ENCODE results near the gene LMAN1.

The LMAN1 gene

GRCh38 chr18:59340817-59341216 is 18.2 kb downstream of the LMAN1 start:
- Mint-ChIP-seq H3K36me3 (peaks cover 100% of the 10 kb centered on the region), H3K27me3 (no peaks in the 10 kb centered on the region), H3K9me3 (peaks cover 29% of the 10 kb centered on the region), H3K4me1 (peaks cover 5% of the 10 kb centered on the region), H3K27ac (no peak overlapping the region), H3K4me3 (no peak overlapping the region)
- no peak for ATAC-seq

GRCh38 chr18:59340312-59340711 is 18.8 kb downstream of the LMAN1 start:
- no peak overlapping the region for H3K27ac Mint-ChIP-seq
- peaks cover 29% of the 10 kb centered on the region for H3K9me3 Mint-ChIP-seq
- H3K27me3 Mint-ChIP-seq = no peaks in the 10 kb centered on the region
- peaks cover 100% of the 10 kb centered on the region for H3K36me3 Mint-ChIP-seq
- no peak for ATAC-seq
- H3K4me3 Mint-ChIP-seq = no peak overlapping the region
- peaks cover 5% of the 10 kb centered on the region for H3K4me1 Mint-ChIP-seq

GRCh38 chr18:59332986-59333385 is 26.1 kb downstream of the LMAN1 start:
- H3K4me1 Mint-ChIP-seq = no peaks in the 10 kb centered on the region
- peaks cover 68% of the 10 kb centered on the region for H3K36me3 Mint-ChIP-seq
- H3K4me3 Mint-ChIP-seq = no peak overlapping the region
- H3K9me3 Mint-ChIP-seq = no peaks in the 10 kb centered on the region
- H3K27ac Mint-ChIP-seq = no peak overlapping the region
- no peaks in the 10 kb centered on the region for H3K27me3 Mint-ChIP-seq
- no peak for ATAC-seq

GRCh38 chr18:59328683-59329082 is 30.4 kb downstream of the LMAN1 start:
- Mint-ChIP-seq H3K27me3 (no peaks in the 10 kb centered on the region), H3K9me3 (no peaks in the 10 kb centered on the region), H3K4me1 (no peaks in the 10 kb centered on the region), H3K27ac (no peak overlapping the region), H3K4me3 (no peak overlapping the region), H3K36me3 (peaks cover 49% of the 10 kb centered on the region)
- no peak for ATAC-seq

GRCh38 chr18:59325965-59326364 is 33.1 kb downstream of the LMAN1 start:
- Mint-ChIP-seq H3K36me3 (peaks cover 34% of the 10 kb centered on the region), H3K4me1 (no peaks in the 10 kb centered on the region), H3K4me3 (no peak overlapping the region), H3K27ac (no peak overlapping the region), H3K9me3 (no peaks in the 10 kb centered on the region), H3K27me3 (no peaks in the 10 kb centered on the region)
- ATAC-seq = no peak

GRCh38 chr18:59324623-59324971 is 34.5 kb downstream of the LMAN1 start:
- Mint-ChIP-seq H3K36me3 (peaks cover 34% of the 10 kb centered on the region), H3K27me3 (no peaks in the 10 kb centered on the region), H3K9me3 (no peaks in the 10 kb centered on the region), H3K4me3 (no peak overlapping the region), H3K27ac (no peak overlapping the region), H3K4me1 (no peaks in the 10 kb centered on the region)
- no peak for ATAC-seq

GRCh38 chr18:59323931-59324622 is 35.0 kb downstream of the LMAN1 start:
- Mint-ChIP-seq H3K4me3 (no peak overlapping the region), H3K9me3 (no peaks in the 10 kb centered on the region), H3K27ac (no peak overlapping the region), H3K27me3 (no peaks in the 10 kb centered on the region), H3K4me1 (no peaks in the 10 kb centered on the region), H3K36me3 (peaks cover 31% of the 10 kb centered on the region)
- ATAC-seq = no peak

- no peak for ATAC-seq
- H3K9me3 Mint-ChIP-seq = no peaks in the 10 kb centered on the region
- no peaks in the 10 kb centered on the region for H3K4me1 Mint-ChIP-seq
- H3K27ac Mint-ChIP-seq = no peak within 1 kb of the TSS
- H3K27me3 Mint-ChIP-seq = peaks cover under 1% of the 10 kb centered on the region
- no peak within 1 kb of the TSS for H3K4me3 Mint-ChIP-seq
- no peaks in the 10 kb centered on the region for H3K36me3 Mint-ChIP-seq
Measured at GRCh38 chr18:59318460-59319050, 40.5 kb downstream of the LMAN1 start, which contains the start of gene CPLX4. TSS of gene CPLX4 (minus strand) at chr18:59318649. CDS start at chr18:59318462, 187 bp downstream.

GRCh38 chr18:59311631-59312030 is 47.4 kb downstream of the LMAN1 start:
- no peak overlapping the region for H3K4me3 Mint-ChIP-seq
- peaks cover 6% of the 10 kb centered on the region for H3K4me1 Mint-ChIP-seq
- ATAC-seq = no peak
- no peak overlapping the region for H3K27ac Mint-ChIP-seq
- H3K27me3 Mint-ChIP-seq = peaks cover 45% of the 10 kb centered on the region
- no peaks in the 10 kb centered on the region for H3K36me3 Mint-ChIP-seq
- H3K9me3 Mint-ChIP-seq = no peaks in the 10 kb centered on the region

- Mint-ChIP-seq H3K9me3 (no peaks in the 10 kb centered on the region), H3K27me3 (peaks cover 63% of the 10 kb centered on the region), H3K4me1 (peaks cover 6% of the 10 kb centered on the region), H3K4me3 (peak overlapping the region; percentile 57), H3K36me3 (no peaks in the 10 kb centered on the region), H3K27ac (no peak overlapping the region)
- ATAC-seq = no peak
Measured at GRCh38 chr18:59308938-59309260, 50.2 kb downstream of the LMAN1 start.

- peak; percentile 87 for ATAC-seq
- H3K27ac Mint-ChIP-seq = no peak overlapping the region
- H3K27me3 Mint-ChIP-seq = peaks cover 61% of the 10 kb centered on the region
- H3K4me3 Mint-ChIP-seq = peak overlapping the region; percentile 57
- no peaks in the 10 kb centered on the region for H3K9me3 Mint-ChIP-seq
- peaks cover 6% of the 10 kb centered on the region for H3K4me1 Mint-ChIP-seq
- no peaks in the 10 kb centered on the region for H3K36me3 Mint-ChIP-seq
Measured at GRCh38 chr18:59308248-59308937, 50.7 kb downstream of the LMAN1 start.

- no peaks in the 10 kb centered on the region for H3K9me3 Mint-ChIP-seq
- H3K4me3 Mint-ChIP-seq = no peak overlapping the region
- peaks cover 55% of the 10 kb centered on the region for H3K27me3 Mint-ChIP-seq
- H3K36me3 Mint-ChIP-seq = no peaks in the 10 kb centered on the region
- H3K27ac Mint-ChIP-seq = no peak overlapping the region
- peaks cover 6% of the 10 kb centered on the region for H3K4me1 Mint-ChIP-seq
- ATAC-seq = no peak
Measured at GRCh38 chr18:59306640-59307039, 52.4 kb downstream of the LMAN1 start.

- peaks cover 48% of the 10 kb centered on the region for H3K27me3 Mint-ChIP-seq
- no peaks in the 10 kb centered on the region for H3K9me3 Mint-ChIP-seq
Measured at GRCh38 chr18:59305295-59305694, 53.8 kb downstream of the LMAN1 start.

GRCh38 chr18:59303656-59304195 is 55.3 kb downstream of the LMAN1 start:
- Mint-ChIP-seq H3K4me3 (no peak overlapping the region), H3K36me3 (no peaks in the 10 kb centered on the region), H3K4me1 (peaks cover 6% of the 10 kb centered on the region), H3K27ac (no peak overlapping the region), H3K27me3 (peaks cover 48% of the 10 kb centered on the region), H3K9me3 (no peaks in the 10 kb centered on the region)
- no peak for ATAC-seq

More at GRCh38 chr18:59305295-59305694, 53.8 kb downstream of the LMAN1 start:
- no peaks in the 10 kb centered on the region for H3K36me3 Mint-ChIP-seq
- H3K27ac Mint-ChIP-seq = no peak overlapping the region
- H3K4me1 Mint-ChIP-seq = peaks cover 6% of the 10 kb centered on the region
- H3K4me3 Mint-ChIP-seq = no peak overlapping the region
- ATAC-seq = no peak

- Mint-ChIP-seq H3K9me3 (no peaks in the 10 kb centered on the region), H3K27ac (no peak overlapping the region), H3K4me3 (no peak overlapping the region), H3K27me3 (peaks cover 46% of the 10 kb centered on the region), H3K36me3 (no peaks in the 10 kb centered on the region), H3K4me1 (peaks cover under 1% of the 10 kb centered on the region)
- ATAC-seq = no peak
Measured at GRCh38 chr18:59303006-59303405, 56.1 kb downstream of the LMAN1 start.

GRCh38 chr18:59301929-59302328 is 57.1 kb downstream of the LMAN1 start:
- Mint-ChIP-seq H3K4me1 (no peaks in the 10 kb centered on the region), H3K4me3 (no peak overlapping the region), H3K27me3 (peaks cover 42% of the 10 kb centered on the region), H3K9me3 (no peaks in the 10 kb centered on the region), H3K27ac (no peak overlapping the region), H3K36me3 (no peaks in the 10 kb centered on the region)
- no peak for ATAC-seq
